PC-3 (cell line): Measurements from ENCODE around the gene TMEM139. TPM values are rescaled to one million over a fixed set of nuclear protein-coding genes. Genes with fewer than 3 reads are reported as not detected.

Source experiments
- ATAC-seq: fragments of 200-7000 bp; cut with Tn5 transposase; 2 replicates; pipeline ENCODE4 v1.9.1; 2020; ENCODE audit warnings: mild to moderate bottlenecking, moderate library complexity
- BruUV-seq: library from RNA; stranded (reverse); fragments of 400-500 nt; replicated peaks from 2 replicates; lab custom pipeline; 2021; lab: Mats Ljungman, UMichigan
- CTCF ChIA-PET: fragments of 300-600 bp; sonication (Branson Sonifier 250); formaldehyde crosslinking; loops from one replicate; lab custom pipeline; 2022; ENCODE audit warnings: antibody characterized with exemption; lab: Charles Lee
- POLR2A ChIA-PET: fragments of 300-600 bp; sonication (Branson Sonifier 250); formaldehyde crosslinking; loops from one replicate; lab custom pipeline; 2022; ENCODE audit warnings: antibody characterized with exemption; ENCODE audit not compliant: unreplicated experiment; lab: Charles Lee
- DNase-seq: peaks from one replicate; pipeline ENCODE4 v3.0.0-alpha.2; 2015
- H2AFZ ChIP-seq: fragments of 300-600 bp; sonication (generic); 2 replicates; pipeline ENCODE4 v1.6.0; 2016; ENCODE audit warnings: antibody characterized with exemption, low read length
- H3F3A ChIP-seq: fragments of 300-600 bp; sonication (generic); one replicate; pipeline ENCODE4 v1.6.0; 2017; ENCODE audit warnings: antibody characterized with exemption, low read length, control low read depth, mild to moderate bottlenecking; ENCODE audit not compliant: unreplicated experiment
- H3K27ac ChIP-seq: fragments of 300-600 bp; sonication (generic); 2 replicates; pipeline ENCODE4 v1.5.1; 2016; ENCODE audit warnings: mild to moderate bottlenecking, low read length
- H3K27me3 ChIP-seq: fragments of 300-600 bp; sonication (generic); 2 replicates; pipeline ENCODE4 v1.6.1; 2016; ENCODE audit warnings: low read length, mixed read lengths
- H3K36me3 ChIP-seq: fragments of 300-600 bp; sonication (generic); 2 replicates; pipeline ENCODE4 v1.6.1; 2016; ENCODE audit warnings: low read depth, mixed run types, low read length, mixed read lengths
- H3K4me1 ChIP-seq: fragments of 300-600 bp; sonication (generic); 2 replicates; pipeline ENCODE4 v1.5.1; 2016; ENCODE audit warnings: low read length; ENCODE audit not compliant: insufficient read depth
- H3K4me2 ChIP-seq: fragments of 300-600 bp; sonication (generic); 2 replicates; pipeline ENCODE4 v1.6.0; 2016; ENCODE audit warnings: low read length
- H3K4me3 ChIP-seq: fragments of 300-600 bp; sonication (generic); 2 replicates; pipeline ENCODE4 v1.5.1; 2016; ENCODE audit warnings: mild to moderate bottlenecking, low read length, mixed read lengths
- H3K79me2 ChIP-seq: fragments of 300-600 bp; sonication (generic); 2 replicates; pipeline ENCODE4 v1.6.1; 2017; ENCODE audit warnings: low read length, mixed read lengths
- H3K9ac ChIP-seq: fragments of 300-600 bp; sonication (generic); 2 replicates; pipeline ENCODE4 v1.6.0; 2016; ENCODE audit warnings: mild to moderate bottlenecking, low read length
- H3K9me2 ChIP-seq: fragments of 300-600 bp; sonication (generic); replicated peaks from 2 replicates; pipeline ENCODE4 v1.6.1; 2016; ENCODE audit warnings: mixed run types, low read length, mixed read lengths
- H3K9me3 ChIP-seq: fragments of 300-600 bp; sonication (generic); 2 replicates; pipeline ENCODE4 v1.6.1; 2016; ENCODE audit warnings: low read length, mixed read lengths
- H4K20me1 ChIP-seq: fragments of 300-600 bp; sonication (generic); 2 replicates; pipeline ENCODE4 v1.6.1; 2016; ENCODE audit warnings: low read length, mixed read lengths
- EZH2 ChIP-seq: fragments of 300-600 bp; sonication (generic); IDR thresholded peaks from one replicate; pipeline ENCODE4 v1.6.1; 2017; ENCODE audit warnings: antibody characterized with exemption, mild to moderate bottlenecking, low read length; ENCODE audit not compliant: unreplicated experiment
- EZH2phosphoT487 ChIP-seq: fragments of 300-600 bp; sonication (generic); IDR thresholded peaks from 2 replicates; pipeline ENCODE4 v1.6.1; 2018; ENCODE audit warnings: mild to moderate bottlenecking, antibody characterized with exemption, low read length, borderline replicate concordance
- intact Hi-C: fragments of 100-400 bp; cut with micrococcal nuclease; formaldehyde crosslinking; loops from 2 replicates; pipeline ENCODE4 v1.9.0; 2023
- total RNA-seq: library from RNA; depleted of rRNA; stranded (reverse); fragments of >200 nt; gene quantifications from 2 replicates; pipeline ENCODE4 v1.2.3, GENCODE V29; 2014
- TF ChIP-seq, protein P1 (sequence below): fragments of 300-600 bp; sonication (generic); conservative IDR thresholded peaks from 2 replicates; pipeline ENCODE4 v1.5.1; 2017; ENCODE audit warnings: antibody characterized with exemption, low read depth, mild to moderate bottlenecking, low read length

Gene TMEM139
- total RNA-seq, 1 experiment from 2014 or later, result 5.2 TPM

DNA sequence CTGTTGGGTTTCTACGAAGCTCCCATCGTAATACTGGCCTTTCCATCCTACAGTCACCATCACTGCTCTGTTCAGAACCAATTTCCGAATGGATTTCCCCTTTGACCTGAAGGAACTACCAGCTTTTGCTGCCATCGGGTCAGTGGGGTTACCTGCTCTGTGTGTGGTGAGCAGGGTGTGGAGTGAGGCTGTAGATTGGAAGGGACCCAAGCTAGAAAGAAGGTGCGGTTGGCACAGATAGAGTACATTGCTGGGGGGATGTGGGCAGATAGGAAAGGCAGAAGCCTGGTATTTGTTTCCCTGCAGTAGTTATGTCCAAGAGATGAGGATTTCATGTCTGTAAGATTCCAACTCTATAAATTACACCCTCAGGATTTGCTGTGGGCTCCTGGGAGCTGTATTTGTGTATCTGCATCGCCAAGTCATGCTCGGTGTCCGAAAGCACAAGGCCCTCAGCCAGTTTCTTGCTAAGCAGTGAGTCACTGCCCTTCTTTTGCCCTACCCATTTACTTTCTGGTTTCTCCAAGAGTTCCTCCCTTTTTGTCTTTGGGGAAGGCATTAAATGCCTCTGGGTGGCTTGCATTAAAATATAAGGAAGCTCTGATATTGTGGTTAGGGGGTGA, 46.5 kb downstream of the TMEM139 start:
- POLR2A ChIA-PET, result interaction anchor here (0.6 to 1.0 kb wide), 3 partner anchors 49 to 62 kb away, joined by 3 to 15 read pairs (median 14); no protein-coding TSS in a partner anchor
- peak; percentile 94 for DNase-seq
- H3K4me2 ChIP-seq, result peak overlapping the region; percentile 74
- peak overlapping the region; percentile 69 for H2AFZ ChIP-seq
- no peaks in the 10 kb centered on the region for H3K36me3 ChIP-seq
- H3K4me1 ChIP-seq, result peaks cover 51% of the 10 kb centered on the region
- TF ChIP-seq, protein P1, sequence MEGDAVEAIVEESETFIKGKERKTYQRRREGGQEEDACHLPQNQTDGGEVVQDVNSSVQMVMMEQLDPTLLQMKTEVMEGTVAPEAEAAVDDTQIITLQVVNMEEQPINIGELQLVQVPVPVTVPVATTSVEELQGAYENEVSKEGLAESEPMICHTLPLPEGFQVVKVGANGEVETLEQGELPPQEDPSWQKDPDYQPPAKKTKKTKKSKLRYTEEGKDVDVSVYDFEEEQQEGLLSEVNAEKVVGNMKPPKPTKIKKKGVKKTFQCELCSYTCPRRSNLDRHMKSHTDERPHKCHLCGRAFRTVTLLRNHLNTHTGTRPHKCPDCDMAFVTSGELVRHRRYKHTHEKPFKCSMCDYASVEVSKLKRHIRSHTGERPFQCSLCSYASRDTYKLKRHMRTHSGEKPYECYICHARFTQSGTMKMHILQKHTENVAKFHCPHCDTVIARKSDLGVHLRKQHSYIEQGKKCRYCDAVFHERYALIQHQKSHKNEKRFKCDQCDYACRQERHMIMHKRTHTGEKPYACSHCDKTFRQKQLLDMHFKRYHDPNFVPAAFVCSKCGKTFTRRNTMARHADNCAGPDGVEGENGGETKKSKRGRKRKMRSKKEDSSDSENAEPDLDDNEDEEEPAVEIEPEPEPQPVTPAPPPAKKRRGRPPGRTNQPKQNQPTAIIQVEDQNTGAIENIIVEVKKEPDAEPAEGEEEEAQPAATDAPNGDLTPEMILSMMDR, result no peak
- TF ChIP-seq EZH2phosphoT487, result no peak
- TF ChIP-seq EZH2, result no peak
- no peaks in the 10 kb centered on the region for H3K79me2 ChIP-seq
- H3F3A ChIP-seq, result peaks cover 8% of the 10 kb centered on the region
- CTCF ChIA-PET, result interaction anchor here (0.6 kb wide), 2 partner anchors 48 to 85 kb away, joined by 3 read pairs; no protein-coding TSS in a partner anchor
- H4K20me1 ChIP-seq, result no peaks in the 10 kb centered on the region
- peak overlapping the region; percentile 61 for H3K9ac ChIP-seq
- peak; percentile 78 for ATAC-seq
- peak overlapping the region; percentile 24; the same call in 1 of the 2 replicates for H3K4me3 ChIP-seq
- peak overlapping the region; percentile 96 for H3K27ac ChIP-seq
- intact Hi-C loops, result loop anchor here (1.0 kb wide), 1 partner anchor 42 kb away; no protein-coding TSS in a partner anchor
- TSS peak; percentile 16 for BruUV-seq
- no peaks in the 10 kb centered on the region for H3K9me3 ChIP-seq
- H3K9me2 ChIP-seq, result no peaks in the 10 kb centered on the region
- H3K27me3 ChIP-seq, result no peaks in the 10 kb centered on the region

DNA sequence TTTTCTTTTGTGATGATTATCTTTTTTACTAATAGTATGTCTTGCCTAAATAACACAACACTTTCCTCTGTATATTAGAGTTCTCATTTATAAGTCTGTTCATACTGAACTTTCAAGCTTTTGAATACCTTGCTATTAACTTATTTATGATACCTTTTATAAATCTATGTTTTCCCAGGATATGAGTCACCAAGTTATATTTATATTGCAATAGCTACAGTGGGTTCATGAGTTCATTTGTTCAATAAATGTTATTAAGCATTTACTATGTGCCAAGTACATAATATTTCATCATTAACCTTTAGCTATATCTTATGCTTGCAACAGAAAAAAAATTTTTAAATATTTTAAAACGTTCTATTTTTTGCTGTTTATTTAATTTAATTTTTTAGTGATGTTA, 49.5 kb downstream of the TMEM139 start:
- no TSS peak for BruUV-seq
- H3K9me3 ChIP-seq, result no peaks in the 10 kb centered on the region
- H3F3A ChIP-seq, result peaks cover 8% of the 10 kb centered on the region
- H3K9me2 ChIP-seq, result no peaks in the 10 kb centered on the region
- H3K27ac ChIP-seq, result peak overlapping the region; percentile 96
- no peaks in the 10 kb centered on the region for H3K27me3 ChIP-seq
- peak overlapping the region; percentile 76 for H3K4me2 ChIP-seq
- no peaks in the 10 kb centered on the region for H4K20me1 ChIP-seq
- no peak for TF ChIP-seq EZH2
- TF ChIP-seq, protein P1, result no peak
- no peak for TF ChIP-seq EZH2phosphoT487
- peak overlapping the region; percentile 65 for H3K9ac ChIP-seq
- ATAC-seq (peak; percentile 26), DNase-seq (peak; percentile 69)
- intact Hi-C loops, result loop anchor here (1.0 kb wide), 2 partner anchors 9 to 46 kb away; no protein-coding TSS in a partner anchor
- H3K79me2 ChIP-seq, result no peaks in the 10 kb centered on the region
- H2AFZ ChIP-seq, result no peak overlapping the region
- H3K36me3 ChIP-seq, result no peaks in the 10 kb centered on the region
- CTCF ChIA-PET, result interaction anchor here (0.6 to 1.1 kb wide), 3 partner anchors 9 to 697 kb away, joined by 3 to 4 read pairs (median 4); no protein-coding TSS in a partner anchor
- H3K4me3 ChIP-seq, result peak overlapping the region; percentile 36; the same call in 1 of the 2 replicates
- H3K4me1 ChIP-seq, result peaks cover 61% of the 10 kb centered on the region
- POLR2A ChIA-PET, result interaction anchor here (0.6 to 1.2 kb wide), 6 partner anchors 22 to 47 kb away, joined by 3 to 11 read pairs (median 5); no protein-coding TSS in a partner anchor
